Measurements from ENCODE around the gene PPIE. TPM values are rescaled to one million over a fixed set of nuclear protein-coding genes. Genes with fewer than 3 reads are reported as not detected.

PPIE gene
- total and polyA plus RNA-seq, 2 of the 13 experiments (the other 11 are each of a cell fraction or from before 2014, with no cell fraction given) = 15.3 to 26.3 TPM

DNA sequence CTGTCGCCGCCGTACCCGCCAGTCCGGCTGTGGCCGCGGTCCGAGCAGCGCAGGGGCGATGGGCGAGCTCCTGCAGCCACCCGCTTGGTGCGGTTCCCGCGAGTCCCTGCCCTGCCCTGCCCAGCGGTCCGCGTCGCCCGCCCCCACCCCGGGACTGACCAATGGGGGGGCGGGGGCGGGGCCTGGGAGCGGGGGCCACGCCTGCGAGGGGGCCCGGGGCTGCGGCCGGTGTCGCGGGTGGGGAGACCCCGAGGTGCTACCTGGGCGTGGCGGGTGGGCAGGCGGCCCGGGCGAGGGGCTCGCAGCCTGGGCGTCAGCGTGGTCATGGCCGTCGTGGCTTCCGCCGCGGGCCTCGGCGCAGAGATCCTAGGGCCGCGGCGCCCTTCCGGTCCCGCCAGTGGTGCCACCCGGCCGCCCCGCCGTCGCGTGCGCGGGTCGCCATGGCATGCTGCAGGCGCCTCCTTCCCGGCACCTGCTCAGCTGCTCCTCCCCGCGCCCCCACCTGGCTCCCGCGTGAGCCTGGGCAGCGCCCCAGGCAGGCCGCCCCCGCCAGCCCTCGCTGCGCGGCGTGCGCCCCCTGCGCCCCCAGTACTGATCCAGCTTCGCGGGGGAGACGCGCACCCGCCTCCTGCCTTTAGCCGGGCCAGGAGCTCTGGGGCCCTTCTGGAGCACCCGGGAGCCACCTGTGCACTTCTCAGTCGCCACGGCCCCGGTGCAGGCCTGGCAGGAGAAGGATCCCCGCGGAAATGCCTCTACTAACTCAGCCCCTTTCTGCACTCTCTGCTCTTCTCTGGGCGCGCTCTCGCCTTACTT lies 50.3 kb downstream of the PPIE start, which contains the start of gene BMP8B (continued):
- TF ChIP-seq, protein P1, sequence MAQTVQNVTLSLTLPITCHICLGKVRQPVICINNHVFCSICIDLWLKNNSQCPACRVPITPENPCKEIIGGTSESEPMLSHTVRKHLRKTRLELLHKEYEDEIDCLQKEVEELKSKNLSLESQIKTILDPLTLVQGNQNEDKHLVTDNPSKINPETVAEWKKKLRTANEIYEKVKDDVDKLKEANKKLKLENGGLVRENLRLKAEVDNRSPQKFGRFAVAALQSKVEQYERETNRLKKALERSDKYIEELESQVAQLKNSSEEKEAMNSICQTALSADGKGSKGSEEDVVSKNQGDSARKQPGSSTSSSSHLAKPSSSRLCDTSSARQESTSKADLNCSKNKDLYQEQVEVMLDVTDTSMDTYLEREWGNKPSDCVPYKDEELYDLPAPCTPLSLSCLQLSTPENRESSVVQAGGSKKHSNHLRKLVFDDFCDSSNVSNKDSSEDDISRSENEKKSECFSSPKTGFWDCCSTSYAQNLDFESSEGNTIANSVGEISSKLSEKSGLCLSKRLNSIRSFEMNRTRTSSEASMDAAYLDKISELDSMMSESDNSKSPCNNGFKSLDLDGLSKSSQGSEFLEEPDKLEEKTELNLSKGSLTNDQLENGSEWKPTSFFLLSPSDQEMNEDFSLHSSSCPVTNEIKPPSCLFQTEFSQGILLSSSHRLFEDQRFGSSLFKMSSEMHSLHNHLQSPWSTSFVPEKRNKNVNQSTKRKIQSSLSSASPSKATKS (CRISPR knock-in tag; IDR thresholded peaks at IDR 0.05) = no peak
- TF ChIP-seq SIX1 (CRISPR knock-in tag; IDR thresholded peaks at IDR 0.05; ENCODE audit: borderline replicate concordance) (no peak), ZKSCAN5 (CRISPR knock-in tag; IDR thresholded peaks at IDR 0.05) (no peak), DMAP1 (CRISPR knock-in tag; IDR thresholded peaks at IDR 0.05) (no peak), PHF8 (CRISPR knock-in tag; IDR thresholded peaks at IDR 0.05) (no peak), NR1H2 (CRISPR knock-in tag; IDR thresholded peaks at IDR 0.05; ENCODE audit: borderline replicate concordance, low read depth) (no peak), ZSCAN22 (CRISPR knock-in tag; IDR thresholded peaks at IDR 0.05) (no peak), PRDM10 (CRISPR knock-in tag; IDR thresholded peaks at IDR 0.05; ENCODE audit: low read depth) (no peak), ZBTB37 (CRISPR knock-in tag; IDR thresholded peaks at IDR 0.05) (no peak), ZBTB1 (CRISPR knock-in tag; IDR thresholded peaks at IDR 0.05; ENCODE audit: borderline replicate concordance) (no peak), MED1 (CRISPR knock-in tag; IDR thresholded peaks at IDR 0.05) (no peak), ELF3 (CRISPR knock-in tag; IDR thresholded peaks at IDR 0.05) (peak; percentile 10; the same call in 1 of the 2 replicates), KLF13 (CRISPR knock-in tag; IDR thresholded peaks at IDR 0.05) (no peak), ZFP90 (CRISPR knock-in tag; IDR thresholded peaks at IDR 0.05; ENCODE audit: borderline replicate concordance) (no peak; the same call in 1 of the 2 replicates), NCOR1 (IDR thresholded peaks at IDR 0.05; ENCODE audit: borderline replicate concordance, low read length) (no peak), NFIC (IDR thresholded peaks at IDR 0.05; ENCODE audit: low read length) (no peak), MAZ (IDR thresholded peaks at IDR 0.05; ENCODE audit: borderline replicate concordance, low read depth, low read length) (no peak), MAZ (CRISPR knock-in tag; IDR thresholded peaks at IDR 0.05; ENCODE audit: low read depth) (0 out of 2 replicates have a peak, but pooled peaks have one; percentile 23), SRF (IDR thresholded peaks at IDR 0.05; ENCODE audit: low read depth, low read length) (no peak), HOXA7 (CRISPR knock-in tag; IDR thresholded peaks at IDR 0.05) (no peak), ZNF160 (CRISPR knock-in tag; IDR thresholded peaks at IDR 0.05) (no peak), NFYC (CRISPR knock-in tag; IDR thresholded peaks at IDR 0.05) (peak; percentile 39; the same call in 1 of the 2 replicates)
- TF ChIP-seq, protein P2, sequence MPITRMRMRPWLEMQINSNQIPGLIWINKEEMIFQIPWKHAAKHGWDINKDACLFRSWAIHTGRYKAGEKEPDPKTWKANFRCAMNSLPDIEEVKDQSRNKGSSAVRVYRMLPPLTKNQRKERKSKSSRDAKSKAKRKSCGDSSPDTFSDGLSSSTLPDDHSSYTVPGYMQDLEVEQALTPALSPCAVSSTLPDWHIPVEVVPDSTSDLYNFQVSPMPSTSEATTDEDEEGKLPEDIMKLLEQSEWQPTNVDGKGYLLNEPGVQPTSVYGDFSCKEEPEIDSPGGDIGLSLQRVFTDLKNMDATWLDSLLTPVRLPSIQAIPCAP (CRISPR knock-in tag; IDR thresholded peaks at IDR 0.05; ENCODE audit: low read depth) = no peak
